Measurements from ENCODE around the gene CENPP. TPM values are rescaled to one million over a fixed set of nuclear protein-coding genes. Genes with fewer than 3 reads are reported as not detected.
"Not testable (repeated sequence)": the region's sequence is repeated elsewhere in the genome, so short reads cannot be mapped to it uniquely, and the experiment has no call there.

Gene CENPP
- total RNA-seq, 1 donor from 2014 or later, result 5.7 TPM

DNA sequence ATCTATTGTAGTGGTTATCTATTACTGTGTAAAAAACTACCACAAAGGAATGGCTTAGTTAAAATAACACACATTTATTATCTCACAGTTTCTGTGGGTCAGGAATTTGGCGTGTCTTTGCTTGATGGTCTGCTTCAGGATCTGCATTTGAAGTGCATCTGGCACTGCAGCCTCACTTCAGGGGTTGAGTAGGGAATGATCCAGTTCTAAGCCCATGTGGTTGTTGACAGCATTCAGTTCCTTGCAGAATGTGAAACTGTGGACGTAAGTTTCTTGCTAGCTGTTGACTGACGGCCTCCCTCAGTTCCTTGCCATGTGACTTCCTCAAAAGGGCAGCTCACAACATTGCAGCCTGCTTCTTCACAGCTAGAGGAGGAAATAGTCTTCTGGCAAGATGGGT is 80.7 kb downstream of the CENPP start:
- no peak for TF ChIP-seq CTCF (IDR thresholded peaks at IDR 0.05; ENCODE audit: partially characterized antibody, unreplicated experiment)
- Mint-ChIP-seq H3K36me3 (ENCODE audit: unreplicated experiment) (no peaks in the 10 kb centered on the region), H3K9me3 (ENCODE audit: unreplicated experiment) (no peaks in the 10 kb centered on the region), H3K27me3 (ENCODE audit: unreplicated experiment) (no peaks in the 10 kb centered on the region), H3K4me3 (ENCODE audit: unreplicated experiment) (no peak overlapping the region), H3K27ac (ENCODE audit: unreplicated experiment) (no peak overlapping the region), H3K4me1 (ENCODE audit: low read depth, unreplicated experiment) (no peaks in the 10 kb centered on the region)
- no peak for DNase-seq

- H3K36me3 Mint-ChIP-seq (ENCODE audit: unreplicated experiment), result no peaks in the 10 kb centered on the region
- H3K27me3 Mint-ChIP-seq (ENCODE audit: unreplicated experiment), result no peaks in the 10 kb centered on the region
- H3K9me3 Mint-ChIP-seq (ENCODE audit: unreplicated experiment), result no peaks in the 10 kb centered on the region
- H3K4me1 Mint-ChIP-seq (ENCODE audit: low read depth, unreplicated experiment), result no peaks in the 10 kb centered on the region
- H3K27ac Mint-ChIP-seq (ENCODE audit: unreplicated experiment), result no peak overlapping the region
- no peak overlapping the region for H3K4me3 Mint-ChIP-seq (ENCODE audit: unreplicated experiment)
- TF ChIP-seq CTCF (IDR thresholded peaks at IDR 0.05; ENCODE audit: partially characterized antibody, unreplicated experiment), result no peak
- DNase-seq, result no peak
Observed at GRCh38 chr9:92407818-92408217, 82.1 kb downstream of the CENPP start.

DNA sequence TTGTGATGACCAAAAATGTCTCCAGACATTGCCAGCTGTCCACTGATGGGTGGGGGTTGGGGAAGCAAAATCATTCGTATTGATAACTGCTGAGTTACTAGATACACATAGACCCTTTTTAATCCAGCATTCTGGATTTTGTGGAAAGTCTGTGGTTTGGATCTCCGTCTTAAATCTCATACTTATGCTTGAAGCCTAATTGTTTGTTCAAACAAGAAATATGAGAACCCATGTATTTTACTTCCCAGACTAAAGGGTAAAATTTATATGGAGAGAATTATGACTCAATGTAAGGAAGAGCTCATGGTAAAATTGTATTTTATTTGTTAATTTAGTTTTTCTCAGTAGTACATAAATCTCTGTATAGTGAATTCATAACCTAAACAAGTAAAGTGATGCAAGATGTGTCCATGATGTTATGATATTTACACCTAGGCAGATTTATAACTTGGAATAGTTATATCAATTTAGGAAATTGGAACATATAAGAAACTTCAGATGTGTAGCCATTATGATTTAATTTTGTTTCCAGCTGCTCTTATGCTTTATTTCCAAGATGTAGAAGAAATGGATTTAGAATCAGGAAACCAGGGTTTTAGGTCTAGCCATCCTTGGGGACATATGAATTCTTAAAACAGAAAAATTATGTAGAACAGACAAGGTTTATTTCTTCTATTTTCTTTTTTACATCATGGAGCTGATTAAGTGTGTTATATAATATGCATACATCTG is 83.2 kb downstream of the CENPP start:
- no peak for DNase-seq
- Mint-ChIP-seq H3K4me1 (ENCODE audit: low read depth, unreplicated experiment) (no peaks in the 10 kb centered on the region), H3K9me3 (ENCODE audit: unreplicated experiment) (no peaks in the 10 kb centered on the region), H3K27me3 (ENCODE audit: unreplicated experiment) (no peaks in the 10 kb centered on the region), H3K4me3 (ENCODE audit: unreplicated experiment) (no peak overlapping the region), H3K27ac (ENCODE audit: unreplicated experiment) (no peak overlapping the region), H3K36me3 (ENCODE audit: unreplicated experiment) (no peaks in the 10 kb centered on the region)
- no peak for TF ChIP-seq CTCF (IDR thresholded peaks at IDR 0.05; ENCODE audit: partially characterized antibody, unreplicated experiment)

- not testable (repeated sequence) for H3K27me3 Mint-ChIP-seq (ENCODE audit: unreplicated experiment); H3K36me3 Mint-ChIP-seq (ENCODE audit: unreplicated experiment); H3K4me1 Mint-ChIP-seq (ENCODE audit: low read depth, unreplicated experiment); H3K27ac Mint-ChIP-seq (ENCODE audit: unreplicated experiment); DNase-seq; H3K9me3 Mint-ChIP-seq (ENCODE audit: unreplicated experiment); H3K4me3 Mint-ChIP-seq (ENCODE audit: unreplicated experiment)
Observed at GRCh38 chr9:92411157-92411556, 85.4 kb downstream of the CENPP start.

DNA sequence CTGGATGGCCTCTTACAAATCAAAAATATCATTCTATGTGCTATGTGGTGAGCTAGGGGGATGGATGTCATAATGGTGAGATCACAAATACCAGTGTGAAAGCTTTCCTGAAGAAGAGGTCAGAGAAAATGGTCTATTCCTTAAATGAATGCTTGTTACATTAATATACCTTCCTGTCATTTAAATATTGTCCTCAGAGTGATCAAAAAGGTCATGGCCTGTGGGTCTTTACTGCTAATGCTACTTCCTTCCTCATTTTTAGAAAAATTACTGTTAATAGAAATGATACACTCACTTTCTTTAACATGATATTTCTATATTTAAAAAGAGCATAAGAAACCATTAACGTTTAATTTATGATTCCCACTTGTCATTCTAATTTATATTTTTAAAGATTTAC is 88.8 kb downstream of the CENPP start:
- no peaks in the 10 kb centered on the region for H3K36me3 Mint-ChIP-seq (ENCODE audit: unreplicated experiment)
- H3K27ac Mint-ChIP-seq (ENCODE audit: unreplicated experiment), result no peak overlapping the region
- H3K27me3 Mint-ChIP-seq (ENCODE audit: unreplicated experiment), result no peaks in the 10 kb centered on the region
- no peaks in the 10 kb centered on the region for H3K9me3 Mint-ChIP-seq (ENCODE audit: unreplicated experiment)
- H3K4me1 Mint-ChIP-seq (ENCODE audit: low read depth, unreplicated experiment), result no peaks in the 10 kb centered on the region
- no peak overlapping the region for H3K4me3 Mint-ChIP-seq (ENCODE audit: unreplicated experiment)
- DNase-seq, result no peak
- TF ChIP-seq CTCF (IDR thresholded peaks at IDR 0.05; ENCODE audit: partially characterized antibody, unreplicated experiment), result no peak
